Endothelial cell (in vitro differentiated cells): ENCODE data around the gene ADCY7. TPM values are rescaled to one million over a fixed set of nuclear protein-coding genes. Genes with fewer than 3 reads are reported as not detected.

Experiments used
- DNase-seq: peaks from one replicate; pipeline ENCODE4 v3.0.0; 2021; ENCODE audit warnings: low spot score
- H3K27ac Mint-ChIP-seq: one replicate; pipeline ENCODE4 v1.8.0; 2021; ENCODE audit warnings: mixed read lengths, inconsistent platforms; ENCODE audit not compliant: unreplicated experiment
- H3K27me3 Mint-ChIP-seq: one replicate; pipeline ENCODE4 v1.8.0; 2021; ENCODE audit warnings: mild to moderate bottlenecking, moderate library complexity, mixed read lengths, inconsistent platforms; ENCODE audit not compliant: unreplicated experiment
- H3K36me3 Mint-ChIP-seq: one replicate; pipeline ENCODE4 v1.8.0; 2021; ENCODE audit warnings: mild to moderate bottlenecking, low read depth, mixed read lengths, inconsistent platforms; ENCODE audit not compliant: unreplicated experiment
- H3K4me1 Mint-ChIP-seq: one replicate; pipeline ENCODE4 v1.8.0; 2021; ENCODE audit warnings: mild to moderate bottlenecking, mixed read lengths, inconsistent platforms; ENCODE audit not compliant: unreplicated experiment
- H3K4me3 Mint-ChIP-seq: one replicate; pipeline ENCODE4 v1.8.0; 2021; ENCODE audit warnings: mild to moderate bottlenecking, mixed read lengths, inconsistent platforms; ENCODE audit not compliant: unreplicated experiment
- H3K9me3 Mint-ChIP-seq: one replicate; pipeline ENCODE4 v1.8.0; 2021; ENCODE audit warnings: mixed read lengths, inconsistent platforms; ENCODE audit not compliant: unreplicated experiment
- total RNA-seq: library from RNA; stranded (reverse); fragmentation: NEBNext Ultra II Directional; extraction: Animal tissue kit (Norgen Biotek cat#: 25700); gene quantifications from one replicate; pipeline ENCODE4 v1.2.1, GENCODE V29; 2021; ENCODE audit not compliant: unreplicated experiment
- TF ChIP-seq, protein P1 (sequence below): fragments of 200-600 bp; sonication (generic); IDR thresholded peaks from one replicate; pipeline ENCODE4 v1.5.0; 2021; ENCODE audit warnings: antibody characterized with exemption; ENCODE audit not compliant: unreplicated experiment

Gene ADCY7
- total RNA-seq, 1 donor from 2014 or later = 3.2 TPM

DNA sequence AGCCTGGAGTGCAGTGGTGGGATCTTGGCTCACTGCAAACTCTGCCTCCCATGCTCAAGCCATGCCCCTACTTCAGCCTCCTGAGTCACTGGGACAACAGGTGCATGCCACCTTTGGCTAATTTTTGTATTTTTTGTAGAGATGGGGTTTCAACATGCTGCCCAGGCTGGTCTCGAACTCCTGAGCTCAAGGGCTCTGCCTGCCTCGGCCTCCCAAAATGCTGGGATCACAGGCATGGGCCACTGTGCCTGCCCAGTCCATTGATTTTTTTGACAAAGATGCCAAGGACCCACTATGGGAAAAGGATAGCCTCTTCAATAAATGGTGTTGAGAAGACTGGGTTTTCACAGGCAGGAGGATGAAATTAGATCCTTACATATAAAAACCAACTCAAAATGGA is 10.8 kb upstream of the ADCY7 start:
- TF ChIP-seq, protein P1, sequence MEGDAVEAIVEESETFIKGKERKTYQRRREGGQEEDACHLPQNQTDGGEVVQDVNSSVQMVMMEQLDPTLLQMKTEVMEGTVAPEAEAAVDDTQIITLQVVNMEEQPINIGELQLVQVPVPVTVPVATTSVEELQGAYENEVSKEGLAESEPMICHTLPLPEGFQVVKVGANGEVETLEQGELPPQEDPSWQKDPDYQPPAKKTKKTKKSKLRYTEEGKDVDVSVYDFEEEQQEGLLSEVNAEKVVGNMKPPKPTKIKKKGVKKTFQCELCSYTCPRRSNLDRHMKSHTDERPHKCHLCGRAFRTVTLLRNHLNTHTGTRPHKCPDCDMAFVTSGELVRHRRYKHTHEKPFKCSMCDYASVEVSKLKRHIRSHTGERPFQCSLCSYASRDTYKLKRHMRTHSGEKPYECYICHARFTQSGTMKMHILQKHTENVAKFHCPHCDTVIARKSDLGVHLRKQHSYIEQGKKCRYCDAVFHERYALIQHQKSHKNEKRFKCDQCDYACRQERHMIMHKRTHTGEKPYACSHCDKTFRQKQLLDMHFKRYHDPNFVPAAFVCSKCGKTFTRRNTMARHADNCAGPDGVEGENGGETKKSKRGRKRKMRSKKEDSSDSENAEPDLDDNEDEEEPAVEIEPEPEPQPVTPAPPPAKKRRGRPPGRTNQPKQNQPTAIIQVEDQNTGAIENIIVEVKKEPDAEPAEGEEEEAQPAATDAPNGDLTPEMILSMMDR = no peak
- Mint-ChIP-seq H3K9me3 (no peaks in the 10 kb centered on the region), H3K4me1 (no peaks in the 10 kb centered on the region), H3K27ac (no peak overlapping the region), H3K36me3 (no peaks in the 10 kb centered on the region), H3K27me3 (no peaks in the 10 kb centered on the region), H3K4me3 (no peak overlapping the region)
- no peak for DNase-seq

DNA sequence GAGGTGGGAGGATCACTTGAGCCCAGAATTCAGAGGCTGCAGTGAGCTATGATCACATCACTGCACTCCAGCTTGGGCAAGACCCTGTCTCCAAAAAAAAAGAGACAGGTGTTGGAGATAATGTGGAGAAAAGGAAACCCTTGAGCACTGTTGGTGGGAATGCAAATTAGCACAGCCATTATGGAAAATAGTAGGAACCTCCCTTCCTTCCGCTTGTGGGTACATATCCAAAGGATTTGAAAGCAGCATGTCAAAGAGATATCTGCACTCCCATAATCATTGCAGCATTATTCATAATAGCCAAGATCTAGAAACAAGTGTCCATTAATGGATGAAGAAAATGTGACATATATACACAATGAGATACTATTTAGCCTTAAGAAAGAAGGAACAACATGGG is 9.7 kb upstream of the ADCY7 start:
- H3K27me3 Mint-ChIP-seq = no peaks in the 10 kb centered on the region
- no peaks in the 10 kb centered on the region for H3K4me1 Mint-ChIP-seq
- no peak for DNase-seq
- no peak overlapping the region for H3K27ac Mint-ChIP-seq
- no peaks in the 10 kb centered on the region for H3K36me3 Mint-ChIP-seq
- no peak overlapping the region for H3K4me3 Mint-ChIP-seq
- TF ChIP-seq, protein P1 = no peak
- H3K9me3 Mint-ChIP-seq = no peaks in the 10 kb centered on the region

DNA sequence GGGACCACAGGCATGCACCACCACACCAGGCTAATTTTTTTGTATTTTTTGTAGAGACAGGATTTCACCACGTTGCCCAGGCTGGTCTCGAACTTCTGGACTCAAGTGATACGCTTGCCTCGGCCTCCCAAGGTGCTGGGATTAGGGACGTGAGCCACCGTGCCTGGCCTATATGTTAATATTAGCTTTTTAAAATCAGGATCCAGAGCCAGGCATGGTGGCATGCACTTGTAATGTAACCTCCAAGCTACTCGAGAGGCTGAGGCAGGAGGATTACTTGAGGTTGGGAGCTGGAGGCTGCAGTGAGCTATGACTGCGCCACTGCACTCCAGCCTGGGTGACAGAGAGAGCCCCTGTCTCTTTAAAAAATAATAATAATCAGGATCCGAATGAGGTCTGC is 8.5 kb upstream of the ADCY7 start:
- no peaks in the 10 kb centered on the region for H3K9me3 Mint-ChIP-seq
- H3K27ac Mint-ChIP-seq = no peak overlapping the region
- no peak for DNase-seq
- H3K36me3 Mint-ChIP-seq = no peaks in the 10 kb centered on the region
- no peaks in the 10 kb centered on the region for H3K4me1 Mint-ChIP-seq
- H3K27me3 Mint-ChIP-seq = no peaks in the 10 kb centered on the region
- TF ChIP-seq, protein P1 = no peak
- no peak overlapping the region for H3K4me3 Mint-ChIP-seq

DNA sequence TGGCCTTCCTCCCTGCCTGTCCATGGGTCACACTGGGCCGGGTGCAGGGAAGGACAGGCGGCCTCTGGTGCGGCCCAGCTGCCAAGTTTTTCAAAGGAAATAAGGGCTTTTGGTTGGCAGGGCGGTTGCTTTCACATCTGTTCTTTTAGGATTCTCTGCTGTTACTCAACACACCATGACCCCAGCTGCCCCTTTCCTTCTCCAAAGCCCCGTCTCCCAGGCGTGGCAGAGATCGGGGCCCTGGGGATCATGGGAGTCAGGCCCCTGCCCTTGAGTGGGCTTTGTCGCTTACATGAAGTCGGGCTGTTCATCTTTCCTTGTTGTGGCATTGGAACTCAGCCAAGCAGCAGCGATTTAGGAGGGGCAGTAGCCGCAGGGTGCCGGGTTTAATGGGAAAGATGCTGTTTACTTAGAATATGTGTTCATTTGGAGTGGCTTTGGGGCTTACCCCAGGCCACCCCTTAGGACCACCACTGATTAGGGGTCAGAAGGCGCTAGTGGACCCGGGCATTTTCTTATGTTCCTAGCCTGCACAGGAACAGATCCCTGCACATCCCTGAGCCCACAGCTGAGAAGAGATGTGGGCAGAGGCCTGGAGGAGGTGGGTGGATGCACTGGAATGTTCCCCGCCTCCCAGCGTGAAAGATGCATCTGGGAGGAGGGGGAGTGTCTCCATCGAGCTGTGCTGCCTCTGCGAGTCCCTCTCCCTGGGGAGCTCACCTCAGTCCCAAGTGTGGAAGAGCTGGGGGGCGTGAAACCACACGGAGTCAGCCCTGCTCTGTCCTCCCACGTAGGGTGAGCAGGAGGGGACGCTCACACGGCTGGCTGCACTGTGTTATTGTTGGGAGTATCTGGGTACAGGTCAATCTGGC is 6.8 kb upstream of the ADCY7 start:
- TF ChIP-seq, protein P1 = no peak
- Mint-ChIP-seq H3K4me1 (no peaks in the 10 kb centered on the region), H3K27me3 (no peaks in the 10 kb centered on the region), H3K27ac (no peak overlapping the region), H3K4me3 (no peak overlapping the region), H3K9me3 (no peaks in the 10 kb centered on the region), H3K36me3 (no peaks in the 10 kb centered on the region)
- no peak for DNase-seq
